HUES6 (cell line): ENCODE data around the gene C17orf114.
A peak's percentile ranks its signal among the peaks of the same experiment; 100 is the strongest.

Experiments used
- H3K27ac ChIP-seq: 2 replicates; pipeline ENCODE4 v1.7.0; 2013; ENCODE audit warnings: low read depth, mild to moderate bottlenecking, low read length, inconsistent platforms
- H3K27me3 ChIP-seq: 2 replicates; pipeline ENCODE4 v1.6.1; 2013; ENCODE audit warnings: low read length; ENCODE audit not compliant: control insufficient read depth, insufficient read depth
- H3K36me3 ChIP-seq: 2 replicates; pipeline ENCODE4 v1.6.1; 2013; ENCODE audit warnings: low read length; ENCODE audit not compliant: control insufficient read depth, insufficient read depth
- H3K4me1 ChIP-seq: 2 replicates; pipeline ENCODE4 v1.6.1; 2013; ENCODE audit warnings: low read length; ENCODE audit not compliant: control insufficient read depth, insufficient read depth
- H3K4me3 ChIP-seq: 2 replicates; pipeline ENCODE4 v1.5.1; 2013; ENCODE audit warnings: low read depth, low read length
- H3K9ac ChIP-seq: one replicate; pipeline ENCODE4 v1.6.1; 2013; ENCODE audit warnings: mild to moderate bottlenecking, low read length
- H3K9me3 ChIP-seq: 2 replicates; pipeline ENCODE4 v1.6.1; 2013; ENCODE audit warnings: low read depth, low read length; ENCODE audit not compliant: control insufficient read depth, insufficient read depth

C17orf114 gene

DNA sequence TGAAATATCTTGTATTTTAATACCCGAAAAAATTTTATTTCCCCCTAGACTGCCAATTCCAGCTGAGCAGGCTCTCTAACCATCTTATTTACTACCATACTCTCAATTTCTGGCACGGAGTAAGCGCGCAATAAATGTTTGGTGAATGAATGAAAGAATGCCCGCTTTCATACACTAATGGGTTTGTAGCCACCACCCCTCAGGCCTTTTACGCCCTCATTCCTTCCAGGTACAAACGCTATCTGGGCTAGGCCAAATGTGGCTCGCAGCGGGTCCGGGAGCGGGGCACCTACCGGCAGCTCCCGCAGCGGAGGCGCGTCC lies 4.3 kb upstream of the C17orf114 start:
- Histone ChIP-seq H3K36me3 (peaks cover 26% of the 10 kb centered on the region), H3K27ac (no peak overlapping the region), H3K9me3 (no peaks in the 10 kb centered on the region), H3K4me1 (peaks cover 6% of the 10 kb centered on the region; the same call in 1 of the 2 replicates), H3K27me3 (no peaks in the 10 kb centered on the region), H3K9ac (peak overlapping the region; percentile 72), H3K4me3 (peak overlapping the region; percentile 74)

DNA sequence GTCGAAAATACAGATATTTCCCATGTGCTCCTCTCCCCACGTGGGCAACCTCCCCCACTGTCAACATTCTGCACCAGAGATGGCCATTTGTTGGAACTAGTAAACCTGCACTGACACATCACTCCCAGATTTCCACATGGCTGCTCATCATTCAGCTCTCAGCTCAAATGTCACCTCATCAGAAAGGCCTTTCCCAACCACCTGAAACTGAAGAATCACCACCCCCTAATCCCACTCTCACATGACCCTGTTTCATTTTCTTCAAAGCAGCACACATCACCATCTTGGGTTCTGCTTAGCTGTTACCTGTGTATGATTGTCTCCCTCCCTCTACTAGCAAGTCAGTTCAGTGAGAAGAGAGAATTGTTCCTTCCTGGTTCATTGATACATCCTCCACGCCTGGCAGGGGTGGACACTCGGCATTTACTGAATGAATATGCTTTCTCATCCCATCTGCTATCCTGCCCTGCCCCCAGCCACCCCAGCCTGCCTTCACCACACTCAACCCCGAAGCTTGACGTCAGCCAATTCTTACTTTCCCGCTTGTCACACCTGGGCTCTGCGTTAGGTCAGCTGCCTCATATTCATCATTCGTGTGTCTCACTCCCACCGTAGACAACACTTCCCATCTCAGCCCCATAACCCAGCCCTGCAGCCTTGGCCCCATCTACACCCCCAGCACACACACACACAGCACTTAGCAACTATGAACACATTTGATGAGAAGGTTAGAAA lies 1.5 kb downstream of the C17orf114 start:
- Histone ChIP-seq H3K27ac (no peak overlapping the region), H3K36me3 (peaks cover 20% of the 10 kb centered on the region), H3K9me3 (no peaks in the 10 kb centered on the region), H3K4me3 (no peak overlapping the region), H3K27me3 (no peaks in the 10 kb centered on the region), H3K9ac (no peak overlapping the region), H3K4me1 (no peaks in the 10 kb centered on the region)

DNA sequence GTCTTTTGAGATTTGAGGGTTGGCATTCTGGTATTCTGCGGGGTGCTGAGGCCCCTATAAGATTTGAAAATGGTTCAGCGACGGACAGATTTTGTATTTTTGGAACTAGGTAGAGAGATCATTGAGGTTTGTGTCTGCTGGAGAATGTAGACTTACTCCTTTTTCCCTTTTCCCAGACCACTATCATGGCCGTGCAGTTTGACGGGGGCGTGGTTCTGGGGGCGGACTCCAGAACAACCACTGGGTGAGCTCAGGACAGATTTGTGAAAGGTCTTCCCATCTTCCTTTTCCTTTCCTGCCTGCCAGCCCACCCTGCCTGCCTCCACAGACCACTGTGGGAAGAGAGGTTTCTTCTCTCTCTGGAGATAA lies 5.6 kb downstream of the C17orf114 start:
- peak overlapping the region; percentile 69 for H3K27ac ChIP-seq
- no peaks in the 10 kb centered on the region for H3K4me1 ChIP-seq
- peaks cover 20% of the 10 kb centered on the region for H3K36me3 ChIP-seq
- H3K9ac ChIP-seq: peak overlapping the region; percentile 95
- H3K4me3 ChIP-seq: peak overlapping the region; percentile 96
- H3K9me3 ChIP-seq: no peaks in the 10 kb centered on the region
- H3K27me3 ChIP-seq: 0 out of 2 replicates have a peak, but pooled peaks cover 3% of the 10 kb centered on the region

DNA sequence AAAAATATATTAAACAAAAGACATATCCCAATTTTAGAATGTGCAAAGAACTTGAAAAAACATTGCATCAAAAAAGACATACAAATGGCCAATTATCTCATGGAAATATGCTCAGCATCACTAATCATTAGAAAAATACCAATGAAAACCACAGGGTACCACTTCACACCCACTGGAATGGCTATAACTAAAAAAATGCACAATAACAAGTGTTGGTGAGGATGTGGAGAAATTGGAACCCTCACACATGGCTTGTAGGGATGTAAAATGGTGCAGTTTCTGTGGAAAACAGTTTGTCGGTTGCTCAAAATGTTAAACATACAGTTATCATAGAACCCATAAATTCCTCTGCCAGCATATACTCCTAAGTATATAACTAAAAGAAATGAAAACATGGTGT lies 7.0 kb downstream of the C17orf114 start:
- Histone ChIP-seq H3K27me3 (peaks cover 16% of the 10 kb centered on the region), H3K4me1 (no peaks in the 10 kb centered on the region), H3K36me3 (peaks cover 20% of the 10 kb centered on the region), H3K4me3 (no peak overlapping the region), H3K27ac (no peak overlapping the region), H3K9me3 (no peaks in the 10 kb centered on the region), H3K9ac (no peak overlapping the region)

DNA sequence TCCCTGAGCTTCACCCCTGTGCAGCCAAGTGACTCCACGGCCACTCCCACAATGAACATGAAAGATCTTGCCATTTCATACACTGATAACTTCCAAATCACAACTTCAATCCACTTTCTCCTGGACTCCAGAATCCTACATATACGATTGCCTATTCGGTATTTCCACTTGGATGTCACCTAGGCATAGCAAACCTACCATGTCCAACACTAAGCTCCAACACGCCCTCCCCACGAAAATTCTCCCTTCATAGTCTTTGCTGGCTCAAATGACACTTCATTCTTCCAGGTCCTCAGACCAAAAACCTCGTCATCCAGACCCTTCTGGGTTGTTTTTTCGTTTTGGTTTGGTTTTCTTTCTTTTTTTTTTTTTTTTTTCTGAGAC lies 11.4 kb downstream of the C17orf114 start:
- H3K27me3 ChIP-seq: peaks cover 59% of the 10 kb centered on the region
- peak overlapping the region; percentile 81 for H3K9ac ChIP-seq
- H3K9me3 ChIP-seq: no peaks in the 10 kb centered on the region
- no peaks in the 10 kb centered on the region for H3K36me3 ChIP-seq
- peak overlapping the region; percentile 58 for H3K4me3 ChIP-seq
- H3K27ac ChIP-seq: no peak overlapping the region
- H3K4me1 ChIP-seq: peaks cover 23% of the 10 kb centered on the region

DNA sequence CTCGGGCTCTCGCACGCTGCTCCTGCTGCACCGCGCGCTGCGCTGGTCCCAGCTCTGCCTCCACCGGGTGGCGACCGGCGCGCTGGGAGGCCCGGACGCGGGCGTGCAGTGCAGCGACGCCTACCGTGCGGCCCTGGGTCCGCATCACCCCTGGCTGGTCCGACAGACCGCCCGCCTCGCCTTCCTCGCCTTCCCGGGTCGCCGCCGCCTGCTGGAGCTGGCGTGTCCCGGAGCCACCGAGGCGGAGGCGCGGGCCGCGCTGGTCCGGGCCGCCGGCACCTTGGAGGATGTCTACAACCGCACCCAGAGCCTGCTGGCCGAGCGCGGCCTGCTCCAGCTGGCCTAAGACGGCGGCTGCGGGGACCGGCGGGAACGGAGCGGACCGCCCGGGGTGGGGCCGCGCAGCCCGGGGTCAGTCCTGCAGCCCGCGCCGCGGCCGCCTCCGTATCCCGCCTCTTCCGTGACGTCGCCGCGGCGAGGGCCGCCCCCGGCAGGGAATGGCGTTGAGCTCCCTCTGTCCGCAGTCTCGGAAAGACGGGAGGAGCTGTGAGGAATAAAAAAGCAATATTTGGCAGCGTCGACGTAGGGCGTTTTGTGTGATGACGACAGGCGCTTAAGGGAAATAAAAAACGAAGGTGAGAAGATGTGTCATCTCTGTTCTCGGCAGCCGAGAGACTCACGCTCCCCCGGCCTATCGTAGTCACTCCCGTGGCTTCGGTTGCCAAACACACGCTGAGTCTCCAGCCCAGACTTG lies 12.0 kb downstream of the C17orf114 start:
- Histone ChIP-seq H3K9me3 (no peaks in the 10 kb centered on the region), H3K27ac (no peak overlapping the region), H3K9ac (peak overlapping the region; percentile 81), H3K4me1 (peaks cover 23% of the 10 kb centered on the region), H3K27me3 (peaks cover 65% of the 10 kb centered on the region), H3K36me3 (no peaks in the 10 kb centered on the region), H3K4me3 (peak overlapping the region; percentile 58)

DNA sequence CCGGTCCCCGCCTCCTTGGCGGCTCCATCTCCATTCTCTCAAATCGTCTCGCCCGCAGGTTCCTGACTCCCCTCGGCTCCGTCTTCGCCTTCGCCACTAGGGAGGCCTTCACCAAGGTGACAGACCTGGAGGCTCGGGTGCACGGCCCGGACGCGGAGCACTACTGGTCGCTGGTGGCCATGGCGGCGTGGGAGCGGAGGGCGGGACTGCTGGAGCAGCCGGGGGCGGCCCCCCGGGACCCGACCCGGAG lies 12.5 kb downstream of the C17orf114 start:
- no peaks in the 10 kb centered on the region for H3K36me3 ChIP-seq
- peaks cover 69% of the 10 kb centered on the region for H3K27me3 ChIP-seq
- no peaks in the 10 kb centered on the region for H3K9me3 ChIP-seq
- peak overlapping the region; percentile 81 for H3K9ac ChIP-seq
- H3K4me3 ChIP-seq: peak overlapping the region; percentile 58
- peaks cover 23% of the 10 kb centered on the region for H3K4me1 ChIP-seq
- H3K27ac ChIP-seq: no peak overlapping the region

DNA sequence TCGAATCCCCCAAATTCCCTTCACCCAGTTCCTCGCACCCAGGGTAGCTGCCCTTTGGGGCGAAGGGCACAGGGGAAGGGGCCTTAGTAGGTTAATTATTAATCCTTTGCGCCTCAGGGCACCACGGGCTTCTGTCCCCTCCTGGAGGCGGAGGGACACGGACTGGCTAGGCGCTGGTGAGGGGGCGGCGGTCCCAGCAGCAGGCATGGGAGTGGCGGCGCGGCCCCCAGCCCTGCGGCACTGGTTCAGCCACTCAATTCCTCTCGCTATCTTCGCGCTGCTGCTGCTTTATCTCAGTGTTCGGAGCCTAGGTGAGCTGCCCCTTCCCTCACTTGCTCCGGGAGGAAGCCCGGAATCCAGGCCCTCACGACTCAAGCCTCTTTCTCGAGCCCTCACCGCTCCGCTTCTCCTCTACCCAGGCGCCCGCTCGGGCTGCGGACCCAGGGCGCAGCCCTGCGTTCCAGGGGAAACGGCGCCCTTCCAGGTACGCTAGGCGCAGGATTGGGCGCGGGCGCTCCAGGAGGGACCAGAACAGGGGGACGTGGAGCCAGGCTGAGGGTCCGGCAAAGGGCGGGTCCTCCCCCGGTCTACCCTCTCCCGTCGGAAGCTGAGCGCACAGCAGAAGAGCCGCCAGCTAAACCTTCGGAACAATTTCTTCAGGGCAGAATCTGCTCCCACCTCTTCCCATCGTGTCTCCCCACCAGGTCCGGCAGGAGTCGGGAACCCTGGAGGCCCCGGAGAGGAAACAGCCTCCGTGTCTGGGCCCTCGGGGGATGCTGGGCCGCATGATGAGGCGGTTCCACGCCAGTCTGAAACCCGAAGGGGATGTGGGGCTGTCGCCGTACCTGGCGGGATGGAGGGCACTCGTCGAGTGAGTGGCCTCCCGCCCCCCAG lies 13.1 kb downstream of the C17orf114 start, which contains the start of gene GLTPD2:
Gene GLTPD2 (plus strand): TSS at position 158 of the 894 bp plus-strand sequence. CDS start 48 bp downstream, at position 206.
- H3K9ac ChIP-seq: peak within 1 kb of the TSS; percentile 81
- H3K36me3 ChIP-seq: no peaks in the 10 kb centered on the region
- H3K4me3 ChIP-seq: peak within 1 kb of the TSS; percentile 58
- H3K9me3 ChIP-seq: no peaks in the 10 kb centered on the region
- no peak within 1 kb of the TSS for H3K27ac ChIP-seq
- peaks cover 23% of the 10 kb centered on the region for H3K4me1 ChIP-seq
- peaks cover 75% of the 10 kb centered on the region for H3K27me3 ChIP-seq

DNA sequence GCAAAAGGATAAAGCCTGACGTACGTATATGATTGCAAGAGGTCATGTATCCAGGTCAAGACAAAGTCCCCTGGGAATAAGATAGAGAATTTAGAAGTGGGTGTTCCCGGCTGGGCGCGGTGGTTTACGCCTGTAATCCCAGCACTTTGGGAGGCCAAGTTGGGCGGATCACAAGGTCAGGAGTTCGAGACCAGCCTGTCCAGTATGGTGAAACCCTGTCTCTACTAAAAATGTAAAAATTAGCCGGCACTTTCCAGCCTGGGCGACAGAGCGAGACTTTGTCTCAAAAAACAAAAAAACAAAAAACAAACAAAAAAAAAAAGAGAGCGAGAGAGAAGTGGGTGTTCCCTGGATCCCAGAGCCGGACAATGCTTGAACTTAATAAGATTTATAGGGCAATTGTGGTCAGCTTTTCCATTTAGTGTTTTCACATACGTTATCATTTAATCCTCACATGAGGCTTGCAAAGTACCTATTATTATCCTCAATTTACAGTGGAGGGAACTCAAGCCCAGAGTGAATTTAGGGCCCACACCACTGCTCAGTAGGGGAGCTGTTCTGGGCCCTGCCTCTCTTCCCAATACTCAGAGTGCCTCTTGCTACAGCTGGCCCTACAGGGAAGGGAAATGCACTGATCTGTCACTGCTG lies 13.8 kb downstream of the C17orf114 start:
- H3K36me3 ChIP-seq: no peaks in the 10 kb centered on the region
- H3K27me3 ChIP-seq: peaks cover 83% of the 10 kb centered on the region
- H3K9me3 ChIP-seq: no peaks in the 10 kb centered on the region
- peaks cover 23% of the 10 kb centered on the region for H3K4me1 ChIP-seq
- H3K9ac ChIP-seq: peak overlapping the region; percentile 81
- peak overlapping the region; percentile 58 for H3K4me3 ChIP-seq
- no peak overlapping the region for H3K27ac ChIP-seq

DNA sequence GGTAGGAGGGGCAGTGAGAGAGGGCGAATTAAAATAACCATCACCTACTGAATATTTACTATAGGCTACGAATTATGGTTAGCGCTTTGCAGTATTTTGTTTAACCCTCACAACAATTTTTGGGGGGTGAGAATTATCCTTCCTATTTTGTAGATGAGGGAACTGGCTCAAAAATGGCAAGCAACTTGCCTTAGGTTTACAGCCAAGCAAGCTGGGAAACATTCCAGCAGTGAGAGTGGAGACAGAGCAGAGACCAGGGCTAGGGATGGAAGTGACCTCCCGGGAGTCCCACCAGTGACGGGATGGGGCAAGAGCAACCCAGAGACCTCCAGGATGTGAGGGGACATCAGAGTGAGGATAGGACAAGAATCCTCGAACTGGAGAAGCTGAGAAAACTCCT lies 15.6 kb downstream of the C17orf114 start:
- H3K9me3 ChIP-seq: no peaks in the 10 kb centered on the region
- H3K4me3 ChIP-seq: peak overlapping the region; percentile 6; the same call in 1 of the 2 replicates
- H3K27me3 ChIP-seq: peaks cover 92% of the 10 kb centered on the region
- no peak overlapping the region for H3K9ac ChIP-seq
- peaks cover 23% of the 10 kb centered on the region for H3K4me1 ChIP-seq
- no peaks in the 10 kb centered on the region for H3K36me3 ChIP-seq
- H3K27ac ChIP-seq: no peak overlapping the region
